Osteocyte (in vitro differentiated cells): ENCODE results near the gene RAB9A. TPM values are rescaled to one million over a fixed set of nuclear protein-coding genes. Genes with fewer than 3 reads are reported as not detected.

ENCODE experiments used
- DNase-seq: peaks from one replicate; pipeline ENCODE4 v3.0.0; 2021; ENCODE audit warnings: mixed read lengths; ENCODE audit not compliant: unreplicated experiment; ENCODE audit errors: extremely low spot score
- H3K27ac Mint-ChIP-seq: one replicate; pipeline ENCODE4 v1.8.0; 2021; ENCODE audit warnings: mild to moderate bottlenecking, mixed read lengths; ENCODE audit not compliant: unreplicated experiment
- H3K27me3 Mint-ChIP-seq: one replicate; pipeline ENCODE4 v1.8.0; 2021; ENCODE audit warnings: mixed read lengths; ENCODE audit not compliant: unreplicated experiment
- H3K36me3 Mint-ChIP-seq: one replicate; pipeline ENCODE4 v1.8.0; 2021; ENCODE audit warnings: mixed read lengths; ENCODE audit not compliant: unreplicated experiment
- H3K4me1 Mint-ChIP-seq: one replicate; pipeline ENCODE4 v1.8.0; 2021; ENCODE audit warnings: mixed read lengths; ENCODE audit not compliant: unreplicated experiment
- H3K4me3 Mint-ChIP-seq: one replicate; pipeline ENCODE4 v1.8.0; 2021; ENCODE audit warnings: mild to moderate bottlenecking, moderate library complexity, mixed read lengths; ENCODE audit not compliant: unreplicated experiment
- H3K9me3 Mint-ChIP-seq: one replicate; pipeline ENCODE4 v1.8.0; 2021; ENCODE audit warnings: mixed read lengths; ENCODE audit not compliant: unreplicated experiment
- CTCF ChIP-seq: fragments of 200-600 bp; sonication (generic); IDR thresholded peaks from 2 replicates; pipeline ENCODE4 v1.5.0; 2021; ENCODE audit warnings: antibody characterized with exemption, mild to moderate bottlenecking, moderate library complexity
- total RNA-seq: library from RNA; stranded (reverse); gene quantifications from 2 replicates; pipeline ENCODE4 v1.2.1, GENCODE V29; 2021

Gene RAB9A
- total RNA-seq, 1 donor from 2014 or later, result 32.9 TPM

DNA sequence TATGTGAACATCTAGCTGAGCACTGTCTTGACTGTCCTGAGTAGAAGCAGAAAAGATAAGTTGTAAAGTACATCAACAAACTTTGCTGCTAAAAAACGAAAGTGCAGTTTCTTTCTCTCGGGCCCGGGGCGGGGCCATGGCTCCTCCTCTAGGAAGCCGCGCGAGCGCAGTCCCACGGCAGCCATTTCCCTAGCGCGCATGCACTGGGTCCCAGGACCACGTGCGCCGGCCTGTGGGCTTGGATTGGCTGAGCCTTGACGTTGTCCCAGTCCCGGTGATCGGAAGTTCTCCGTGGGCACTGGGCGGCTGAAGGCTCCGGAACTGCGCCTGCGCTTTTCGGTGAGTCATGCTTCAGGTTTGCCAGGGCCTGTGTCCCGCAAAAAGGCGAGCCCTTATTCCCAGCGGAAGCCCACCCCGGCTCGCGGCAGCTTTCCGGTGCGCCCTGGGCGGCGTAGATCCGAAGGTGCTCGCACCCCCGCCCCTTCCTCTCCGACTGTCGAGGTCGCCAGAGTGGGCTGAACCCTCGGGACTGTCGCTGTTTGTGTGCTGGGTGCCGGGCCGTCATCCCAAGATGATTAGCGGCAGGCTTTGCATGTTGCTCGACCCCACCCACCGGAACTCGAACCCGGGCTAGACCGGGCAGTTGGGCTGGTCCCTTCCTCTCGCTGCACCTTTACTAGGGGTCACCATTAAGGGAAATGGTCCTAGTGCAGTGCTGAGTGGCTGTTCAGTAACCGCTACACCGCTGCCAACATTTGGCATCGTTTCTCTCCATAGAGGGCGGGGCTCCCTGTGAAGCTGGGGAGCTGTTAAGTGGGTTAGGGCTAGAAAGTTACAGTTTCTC lies 35.9 kb upstream of the RAB9A start, which contains the start of gene TCEANC:
TCEANC (plus strand) TSS at position 292 of the 844 bp plus-strand sequence. CDS start 9,368 bp downstream, outside the sequence.
- H3K9me3 Mint-ChIP-seq, result no peaks in the 10 kb centered on the region
- peak within 1 kb of the TSS; percentile 83 for H3K4me3 Mint-ChIP-seq
- peaks cover 5% of the 10 kb centered on the region for H3K4me1 Mint-ChIP-seq
- peak; percentile 98 for DNase-seq
- no peak for TF ChIP-seq CTCF
- no peaks in the 10 kb centered on the region for H3K27me3 Mint-ChIP-seq
- no peaks in the 10 kb centered on the region for H3K36me3 Mint-ChIP-seq
- peak within 1 kb of the TSS; percentile 93 for H3K27ac Mint-ChIP-seq

DNA sequence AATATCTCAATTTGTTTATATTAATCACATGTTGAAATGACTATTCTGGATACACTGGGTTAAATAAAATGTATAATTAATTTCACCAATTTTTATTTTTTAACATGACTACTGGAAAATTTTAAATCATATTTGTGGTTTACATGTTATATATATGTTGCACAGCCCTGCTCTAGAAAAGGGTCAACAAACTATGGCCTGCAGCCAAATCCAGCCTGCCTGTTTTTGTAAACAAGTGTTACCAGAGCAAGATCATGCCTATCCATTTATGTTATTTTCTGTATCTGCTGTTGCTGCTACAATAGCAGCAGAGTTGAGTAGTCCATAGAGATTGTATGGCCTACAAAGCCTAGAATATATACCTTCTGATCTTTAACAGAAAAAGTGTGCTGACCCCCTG lies 34.8 kb upstream of the RAB9A start:
- no peak overlapping the region for H3K4me3 Mint-ChIP-seq

GRCh38 chrX:13655674-13656073 lies 33.3 kb upstream of the RAB9A start:
- TF ChIP-seq CTCF, result no peak
- Mint-ChIP-seq H3K36me3 (no peaks in the 10 kb centered on the region), H3K4me1 (peaks cover 12% of the 10 kb centered on the region), H3K27ac (no peak overlapping the region), H3K9me3 (no peaks in the 10 kb centered on the region), H3K4me3 (no peak overlapping the region), H3K27me3 (no peaks in the 10 kb centered on the region)
- no peak for DNase-seq

More for the DNA sequence above, 34.8 kb upstream of the RAB9A start:
- no peak for TF ChIP-seq CTCF
- Mint-ChIP-seq H3K9me3 (no peaks in the 10 kb centered on the region), H3K36me3 (no peaks in the 10 kb centered on the region), H3K27me3 (no peaks in the 10 kb centered on the region), H3K27ac (no peak overlapping the region), H3K4me1 (peaks cover 10% of the 10 kb centered on the region)
- DNase-seq, result no peak

GRCh38 chrX:13658602-13659001 lies 30.3 kb upstream of the RAB9A start:
- Mint-ChIP-seq H3K9me3 (no peaks in the 10 kb centered on the region), H3K4me1 (peaks cover 6% of the 10 kb centered on the region), H3K27ac (peak overlapping the region; percentile 54), H3K4me3 (no peak overlapping the region), H3K36me3 (peaks cover 9% of the 10 kb centered on the region), H3K27me3 (no peaks in the 10 kb centered on the region)
- TF ChIP-seq CTCF, result peak; percentile 73
- DNase-seq, result no peak

GRCh38 chrX:13659063-13659462 lies 29.9 kb upstream of the RAB9A start:
- Mint-ChIP-seq H3K27me3 (no peaks in the 10 kb centered on the region), H3K4me1 (peaks cover 6% of the 10 kb centered on the region), H3K27ac (peak overlapping the region; percentile 54), H3K9me3 (no peaks in the 10 kb centered on the region), H3K4me3 (no peak overlapping the region), H3K36me3 (peaks cover 9% of the 10 kb centered on the region)
- DNase-seq, result no peak
- no peak for TF ChIP-seq CTCF
